ENCODE measurements around the gene HOXB1.

- TF ChIP-seq CTCF (IDR thresholded peaks at IDR 0.05), result no peak
- no peak for TF ChIP-seq POLR2A (IDR thresholded peaks at IDR 0.05)
- TF ChIP-seq EP300 (IDR thresholded peaks at IDR 0.05), result no peak
Observed at GRCh38 chr17:48526608-48527546, 3.9 kb downstream of the HOXB1 start.
